ENCODE results near the gene ZNF134.
A peak's percentile ranks its signal among the peaks of the same experiment; 100 is the strongest.

ZNF134 gene

GRCh38 chr19:57641715-57642234 lies 27.7 kb downstream of the ZNF134 start:
- DNase-seq (ENCODE audit: low read depth) = no peak

- no peak for DNase-seq (ENCODE audit: low read depth)
Measured at GRCh38 chr19:57642396-57643046, 28.5 kb downstream of the ZNF134 start.

DNA sequence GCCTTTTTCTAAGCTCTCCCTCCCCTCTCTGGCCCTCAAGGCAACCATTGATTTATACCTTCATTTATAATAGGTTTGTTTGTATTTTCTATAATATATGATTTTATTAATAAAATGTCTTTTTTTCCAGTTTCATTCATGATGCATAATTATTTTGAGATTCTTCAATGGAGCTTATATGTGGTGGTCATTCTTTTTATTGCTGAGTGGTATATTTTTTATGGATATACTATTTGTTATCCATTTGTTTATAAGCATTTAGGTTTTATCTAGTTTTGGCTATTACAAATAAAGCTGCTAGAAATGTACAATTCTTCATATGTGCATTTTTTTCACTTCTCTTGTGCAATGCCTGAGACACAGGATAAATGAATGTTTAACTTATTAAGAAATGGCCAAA lies 29.7 kb downstream of the ZNF134 start:
- no peak for DNase-seq (ENCODE audit: low read depth)

- no peak for DNase-seq (ENCODE audit: low read depth)
Measured at GRCh38 chr19:57648331-57649003, 34.4 kb downstream of the ZNF134 start.

- no peak for DNase-seq (ENCODE audit: low read depth)
Measured at GRCh38 chr19:57651654-57651996, 37.6 kb downstream of the ZNF134 start.

DNA sequence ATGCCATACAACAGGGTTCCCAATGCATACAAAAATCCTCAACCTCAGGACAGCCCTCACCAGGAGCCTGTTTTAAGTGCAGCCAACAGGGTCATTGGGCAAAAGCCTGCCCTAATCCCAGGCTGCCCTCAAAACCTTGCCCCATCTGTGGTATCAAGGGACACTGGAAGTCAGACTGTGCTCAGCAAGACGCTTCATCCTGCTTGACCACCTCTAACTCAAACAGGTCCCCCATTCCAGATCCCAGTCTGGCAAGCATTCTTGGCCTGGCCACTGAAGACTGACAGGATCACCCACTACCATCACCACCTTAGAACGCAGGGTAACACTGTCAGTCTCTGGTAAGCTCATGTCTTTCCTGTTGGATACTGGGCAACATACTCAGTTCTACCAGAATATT lies 39.6 kb downstream of the ZNF134 start:
- no peak for DNase-seq (ENCODE audit: low read depth)

- DNase-seq (ENCODE audit: low read depth) = no peak
Measured at GRCh38 chr19:57655443-57655842, 41.4 kb downstream of the ZNF134 start.

DNA sequence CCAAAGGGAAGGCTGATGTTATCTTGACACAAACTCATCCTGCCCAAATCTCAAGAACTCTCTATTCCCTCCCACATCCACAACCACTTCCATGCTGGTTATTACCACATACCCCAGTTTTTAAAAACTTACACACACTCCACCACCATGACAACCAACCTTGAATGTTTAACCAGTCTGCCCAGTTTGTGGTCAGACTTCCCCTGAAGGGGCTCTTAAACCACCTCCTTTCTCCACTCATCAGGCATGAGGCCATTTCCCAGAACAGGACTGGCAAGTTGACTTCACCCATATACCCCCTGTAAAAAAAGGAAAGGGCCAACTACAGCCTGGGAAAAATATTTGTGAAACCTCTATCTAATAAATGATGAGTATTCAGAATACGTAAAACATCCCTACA lies 42.3 kb downstream of the ZNF134 start:
- no peak for DNase-seq (ENCODE audit: low read depth)

DNA sequence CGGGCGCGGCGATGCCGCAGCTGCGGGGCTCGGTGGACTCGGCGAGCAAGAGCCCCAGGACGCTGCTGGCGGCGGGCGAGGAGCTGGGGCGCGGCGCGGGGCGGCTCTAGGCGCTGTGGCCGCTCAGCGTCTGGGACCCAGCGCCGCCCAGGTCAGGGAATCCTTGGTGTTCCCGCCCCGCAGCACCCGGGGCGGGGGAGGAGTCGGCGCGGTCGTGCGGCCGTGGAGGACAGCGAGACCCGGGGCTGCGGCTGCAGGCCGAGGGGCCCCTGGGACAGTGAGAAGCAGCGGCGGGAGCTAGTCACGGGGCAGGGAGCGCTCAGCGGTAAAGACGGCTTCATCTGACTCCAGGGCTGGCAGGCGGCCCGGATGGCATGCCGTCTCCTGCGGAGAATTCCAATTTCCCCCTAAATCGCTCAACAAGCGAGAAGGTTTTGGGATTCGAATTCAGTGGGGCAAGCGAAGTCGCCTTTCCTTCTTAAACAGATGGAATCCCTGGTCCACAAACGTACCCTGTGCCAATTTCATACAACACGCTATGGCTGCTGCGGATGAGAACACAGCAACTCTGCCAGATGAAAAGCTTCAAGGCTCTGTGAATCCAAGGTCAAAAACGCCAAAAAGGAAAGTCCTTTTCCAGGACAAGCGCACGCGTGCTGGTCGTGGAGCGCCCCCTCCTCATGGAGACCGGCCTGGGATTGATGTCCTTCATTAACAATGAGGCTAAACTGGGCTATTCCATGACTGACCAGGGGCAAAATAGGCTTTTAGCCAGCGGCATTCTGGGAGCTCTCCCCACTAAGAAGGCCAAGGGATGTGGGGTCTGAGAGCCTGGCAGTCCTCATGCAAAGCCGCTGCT lies 50.5 kb downstream of the ZNF134 start:
- peak; percentile 56 for DNase-seq (ENCODE audit: low read depth)

- DNase-seq (ENCODE audit: low read depth) = no peak
Measured at GRCh38 chr19:57665261-57665806, 51.3 kb downstream of the ZNF134 start.

GRCh38 chr19:57667228-57667627 lies 53.2 kb downstream of the ZNF134 start:
- DNase-seq (ENCODE audit: low read depth) = no peak

- no peak for DNase-seq (ENCODE audit: low read depth)
Measured at GRCh38 chr19:57668635-57669034, 54.6 kb downstream of the ZNF134 start, which contains the start of gene ZSCAN4. Gene ZSCAN4, plus strand, starts transcription at chr19:57668935. Its CDS starts 7,211 bp downstream, at chr19:57676146.

DNA sequence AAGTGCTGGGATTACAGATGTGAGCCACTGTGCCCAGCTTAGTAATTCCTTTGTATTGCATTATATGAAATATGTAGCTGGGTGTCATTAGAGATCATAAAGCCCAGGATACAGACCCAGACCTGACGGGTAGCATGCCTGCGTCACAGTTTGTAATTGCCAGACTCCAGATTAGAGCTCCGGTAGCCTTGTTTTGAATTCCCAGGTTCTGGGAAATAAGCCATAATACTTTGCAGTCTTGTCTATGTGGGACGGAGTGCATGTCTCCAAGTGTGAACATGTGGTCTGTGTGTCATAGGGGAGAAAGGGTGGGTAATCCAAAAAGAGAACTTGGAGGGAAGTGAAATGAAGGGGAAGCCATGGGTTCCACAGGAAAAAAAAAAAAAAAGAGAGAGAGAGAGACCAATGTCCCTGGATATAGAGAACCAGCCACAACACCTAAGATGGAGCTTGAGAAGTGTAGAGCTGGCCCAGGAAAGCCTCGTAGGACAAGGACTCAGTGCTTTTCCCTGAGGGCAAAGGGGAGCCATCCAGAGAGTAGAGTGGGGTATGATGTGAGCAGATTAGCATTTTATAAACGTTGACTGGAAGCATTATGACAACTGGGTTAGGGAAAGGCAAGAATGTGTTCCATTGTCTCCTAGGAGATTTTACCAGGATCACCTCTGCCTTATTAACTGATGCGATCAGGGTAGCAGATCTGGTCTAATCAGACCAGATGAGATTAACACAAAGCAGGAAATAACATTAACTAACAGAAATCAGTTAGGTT lies 57.3 kb downstream of the ZNF134 start:
- DNase-seq (ENCODE audit: low read depth) = no peak

GRCh38 chr19:57672466-57672865 lies 58.4 kb downstream of the ZNF134 start:
- DNase-seq (ENCODE audit: low read depth) = no peak

Measured in fibroblast of gingiva (primary cell).